Measurements from ENCODE around the gene TENM4. TPM values are rescaled to one million over a fixed set of nuclear protein-coding genes. Genes with fewer than 3 reads are reported as not detected.

TENM4 gene
- polyA plus RNA-seq, 1 donor from 2014 or later: 16.8 TPM

- H2AFZ ChIP-seq (ENCODE audit: low read depth, low read length): no peak overlapping the region
- H3K27me3 ChIP-seq (ENCODE audit: insufficient read depth, low read depth, low read length): no peaks in the 10 kb centered on the region
- no peak overlapping the region for H3K27ac ChIP-seq (ENCODE audit: low read length)
- no peaks in the 10 kb centered on the region for H3K79me2 ChIP-seq (replicated peaks; ENCODE audit: insufficient read depth, low read length)
- no peak overlapping the region for H3K4me2 ChIP-seq (ENCODE audit: low read length)
- no peaks in the 10 kb centered on the region for H3F3A ChIP-seq (ENCODE audit: insufficient read depth, low read length, poor library complexity, severe bottlenecking)
- H3K36me3 ChIP-seq (ENCODE audit: insufficient read depth, low read length): peaks cover 9% of the 10 kb centered on the region
- no peak overlapping the region for H3K4me3 ChIP-seq (ENCODE audit: low read length)
- no peaks in the 10 kb centered on the region for H3K9me3 ChIP-seq (ENCODE audit: low read length)
- H3K9ac ChIP-seq (ENCODE audit: low read length): no peak overlapping the region
- H3K9me2 ChIP-seq (ENCODE audit: insufficient read depth, low read length): no peaks in the 10 kb centered on the region
- no peak for TF ChIP-seq POLR2AphosphoS5 (IDR thresholded peaks at IDR 0.05)
- TF ChIP-seq MXI1 (conservative IDR thresholded peaks at IDR 0.05; ENCODE audit: poor library complexity, severe bottlenecking): no peak
- TF ChIP-seq REST (IDR thresholded peaks at IDR 0.05; ENCODE audit: borderline replicate concordance): no peak
- TF ChIP-seq TAF1 (IDR thresholded peaks at IDR 0.05; ENCODE audit: low read depth): no peak
- TF ChIP-seq RAD21 (conservative IDR thresholded peaks at IDR 0.05): no peak
- TF ChIP-seq SMC3 (conservative IDR thresholded peaks at IDR 0.05; ENCODE audit: poor library complexity): no peak
- H4K20me1 ChIP-seq (ENCODE audit: insufficient read depth): no peaks in the 10 kb centered on the region
Observed at GRCh38 chr11:79219186-79220045, 221.4 kb downstream of the TENM4 start.

- Histone ChIP-seq H3K27ac (ENCODE audit: low read length) (no peak overlapping the region), H3K9me3 (ENCODE audit: low read length) (no peaks in the 10 kb centered on the region), H2AFZ (ENCODE audit: low read depth, low read length) (no peak overlapping the region), H3K36me3 (ENCODE audit: insufficient read depth, low read length) (no peaks in the 10 kb centered on the region), H3K9me2 (ENCODE audit: insufficient read depth, low read length) (no peaks in the 10 kb centered on the region), H3K27me3 (ENCODE audit: insufficient read depth, low read depth, low read length) (no peaks in the 10 kb centered on the region), H3K4me3 (ENCODE audit: low read length) (no peak overlapping the region), H4K20me1 (ENCODE audit: insufficient read depth) (no peaks in the 10 kb centered on the region), H3K9ac (ENCODE audit: low read length) (no peak overlapping the region), H3K79me2 (replicated peaks; ENCODE audit: insufficient read depth, low read length) (no peaks in the 10 kb centered on the region), H3K4me2 (ENCODE audit: low read length) (no peak overlapping the region), H3F3A (ENCODE audit: insufficient read depth, low read length, poor library complexity, severe bottlenecking) (no peaks in the 10 kb centered on the region)
- TF ChIP-seq TAF1 (IDR thresholded peaks at IDR 0.05; ENCODE audit: low read depth) (no peak), RAD21 (conservative IDR thresholded peaks at IDR 0.05) (no peak), SMC3 (conservative IDR thresholded peaks at IDR 0.05; ENCODE audit: poor library complexity) (no peak), EP300 (conservative IDR thresholded peaks at IDR 0.05; ENCODE audit: poor library complexity, severe bottlenecking) (no peak), POLR2AphosphoS5 (IDR thresholded peaks at IDR 0.05) (no peak), CTCF (IDR thresholded peaks at IDR 0.05; ENCODE audit: poor library complexity, severe bottlenecking) (no peak)
Observed at GRCh38 chr11:79212741-79213190, 228.1 kb downstream of the TENM4 start.
